HG03439 (cell line): ENCODE data around the gene RABL6.
"Not testable (repeated sequence)": the region's sequence is repeated elsewhere in the genome, so short reads cannot be mapped to it uniquely, and the experiment has no call there.

Experiments
- ATAC-seq: cut with Tn5 transposase; IDR thresholded peaks from one replicate; pipeline ENCODE4 v1.9.1; 2021; ENCODE audit warnings: mild to moderate bottlenecking, moderate library complexity; ENCODE audit not compliant: unreplicated experiment

The RABL6 gene

DNA sequence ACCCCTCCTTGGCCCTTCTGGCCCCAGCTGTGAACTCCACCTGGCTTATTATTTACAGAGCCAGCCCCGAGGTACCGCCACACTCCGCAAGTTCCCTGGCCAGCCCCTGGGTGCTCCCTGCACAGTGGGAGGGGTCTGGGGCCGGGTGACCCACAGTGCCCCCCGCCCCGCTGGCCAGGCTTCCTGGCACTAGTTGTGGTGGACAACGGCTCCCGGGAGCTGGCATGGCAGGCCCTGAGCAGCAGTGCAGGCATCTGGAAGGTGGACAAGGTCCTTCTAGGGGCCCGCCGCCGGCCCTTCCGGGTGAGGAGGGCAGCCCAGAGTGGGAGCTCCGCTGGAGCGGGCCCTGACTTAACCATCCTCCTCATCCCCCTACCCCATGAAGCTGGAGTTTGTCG, 48.3 kb downstream of the RABL6 start:
- no peak for ATAC-seq

DNA sequence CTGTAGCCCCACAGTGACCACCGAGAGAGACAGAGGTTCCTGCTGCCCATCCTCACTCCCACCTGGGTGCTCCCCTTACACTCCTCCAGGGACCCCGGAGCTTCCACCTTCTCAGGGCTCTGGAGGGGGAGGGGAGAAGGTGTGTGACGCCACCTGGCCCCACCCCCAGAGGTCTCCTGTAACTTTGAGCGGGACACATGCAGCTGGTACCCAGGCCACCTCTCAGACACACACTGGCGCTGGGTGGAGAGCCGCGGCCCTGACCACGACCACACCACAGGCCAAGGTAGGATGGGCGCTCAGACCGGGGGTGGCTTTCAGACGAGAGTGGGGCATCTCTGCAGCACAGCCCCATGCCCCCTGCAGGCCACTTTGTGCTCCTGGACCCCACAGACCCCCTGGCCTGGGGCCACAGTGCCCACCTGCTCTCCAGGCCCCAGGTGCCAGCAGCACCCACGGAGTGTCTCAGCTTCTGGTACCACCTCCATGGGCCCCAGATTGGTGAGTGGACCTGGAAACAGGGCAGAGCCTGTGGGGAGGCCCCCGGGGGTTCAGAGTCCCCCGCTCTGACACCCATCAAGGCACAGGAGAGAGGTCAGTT, 48.9 kb downstream of the RABL6 start:
- no peak for ATAC-seq

DNA sequence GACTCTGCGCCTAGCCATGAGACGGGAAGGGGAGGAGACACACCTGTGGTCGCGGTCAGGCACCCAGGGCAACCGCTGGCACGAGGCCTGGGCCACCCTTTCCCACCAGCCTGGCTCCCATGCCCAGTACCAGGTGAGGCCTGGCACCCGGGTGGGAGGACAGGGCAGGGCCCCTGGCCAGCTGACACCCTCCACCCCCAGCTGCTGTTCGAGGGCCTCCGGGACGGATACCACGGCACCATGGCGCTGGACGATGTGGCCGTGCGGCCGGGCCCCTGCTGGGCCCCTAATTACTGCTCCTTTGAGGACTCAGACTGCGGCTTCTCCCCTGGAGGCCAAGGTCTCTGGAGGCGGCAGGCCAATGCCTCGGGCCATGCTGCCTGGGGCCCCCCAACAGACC, 49.4 kb downstream of the RABL6 start:
- no peak for ATAC-seq

DNA sequence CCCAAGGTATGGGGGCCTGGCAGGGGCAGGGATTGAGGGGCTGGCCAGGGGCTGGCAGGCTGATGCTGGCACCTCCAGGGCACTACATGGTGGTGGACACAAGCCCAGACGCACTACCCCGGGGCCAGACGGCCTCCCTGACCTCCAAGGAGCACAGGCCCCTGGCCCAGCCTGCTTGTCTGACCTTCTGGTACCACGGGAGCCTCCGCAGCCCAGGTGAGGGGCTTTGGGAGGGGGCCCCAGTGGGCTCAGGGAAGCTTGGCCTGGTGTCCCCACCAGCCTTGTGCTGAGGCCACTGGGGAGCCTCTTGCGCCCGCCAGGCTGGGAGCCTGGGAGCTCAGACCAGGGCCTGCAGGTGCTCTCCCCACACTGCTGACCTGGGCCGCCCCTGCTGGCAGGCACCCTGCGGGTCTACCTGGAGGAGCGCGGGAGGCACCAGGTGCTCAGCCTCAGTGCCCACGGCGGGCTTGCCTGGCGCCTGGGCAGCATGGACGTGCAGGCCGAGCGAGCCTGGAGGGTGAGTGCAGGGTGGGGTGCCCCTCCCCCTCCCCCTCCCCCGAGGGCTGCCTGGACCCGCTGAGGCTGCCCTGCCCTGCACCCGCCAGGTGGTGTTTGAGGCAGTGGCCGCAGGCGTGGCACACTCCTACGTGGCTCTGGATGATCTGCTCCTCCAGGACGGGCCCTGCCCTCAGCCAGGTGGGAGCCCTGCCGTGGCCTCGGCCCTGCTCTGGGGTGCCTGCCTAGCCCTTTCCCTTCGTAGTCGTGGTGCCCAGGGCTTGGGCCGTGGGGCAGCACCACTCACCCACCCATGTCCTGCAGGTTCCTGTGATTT, 50.0 kb downstream of the RABL6 start:
- ATAC-seq = no peak

DNA sequence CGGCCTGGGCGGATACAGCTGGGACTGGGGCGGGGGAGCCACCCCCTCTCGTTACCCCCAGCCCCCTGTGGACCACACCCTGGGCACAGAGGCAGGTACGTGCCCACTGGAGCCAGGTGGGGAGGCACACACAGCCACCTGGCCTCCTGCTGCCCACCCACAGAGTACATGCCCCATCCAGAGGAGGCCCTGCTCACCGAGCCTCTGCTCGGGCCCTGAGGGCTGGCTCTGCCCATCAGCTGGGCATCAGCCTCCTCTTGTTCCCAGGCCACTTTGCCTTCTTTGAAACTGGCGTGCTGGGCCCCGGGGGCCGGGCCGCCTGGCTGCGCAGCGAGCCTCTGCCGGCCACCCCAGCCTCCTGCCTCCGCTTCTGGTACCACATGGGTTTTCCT, 50.7 kb downstream of the RABL6 start:
- no peak for ATAC-seq

DNA sequence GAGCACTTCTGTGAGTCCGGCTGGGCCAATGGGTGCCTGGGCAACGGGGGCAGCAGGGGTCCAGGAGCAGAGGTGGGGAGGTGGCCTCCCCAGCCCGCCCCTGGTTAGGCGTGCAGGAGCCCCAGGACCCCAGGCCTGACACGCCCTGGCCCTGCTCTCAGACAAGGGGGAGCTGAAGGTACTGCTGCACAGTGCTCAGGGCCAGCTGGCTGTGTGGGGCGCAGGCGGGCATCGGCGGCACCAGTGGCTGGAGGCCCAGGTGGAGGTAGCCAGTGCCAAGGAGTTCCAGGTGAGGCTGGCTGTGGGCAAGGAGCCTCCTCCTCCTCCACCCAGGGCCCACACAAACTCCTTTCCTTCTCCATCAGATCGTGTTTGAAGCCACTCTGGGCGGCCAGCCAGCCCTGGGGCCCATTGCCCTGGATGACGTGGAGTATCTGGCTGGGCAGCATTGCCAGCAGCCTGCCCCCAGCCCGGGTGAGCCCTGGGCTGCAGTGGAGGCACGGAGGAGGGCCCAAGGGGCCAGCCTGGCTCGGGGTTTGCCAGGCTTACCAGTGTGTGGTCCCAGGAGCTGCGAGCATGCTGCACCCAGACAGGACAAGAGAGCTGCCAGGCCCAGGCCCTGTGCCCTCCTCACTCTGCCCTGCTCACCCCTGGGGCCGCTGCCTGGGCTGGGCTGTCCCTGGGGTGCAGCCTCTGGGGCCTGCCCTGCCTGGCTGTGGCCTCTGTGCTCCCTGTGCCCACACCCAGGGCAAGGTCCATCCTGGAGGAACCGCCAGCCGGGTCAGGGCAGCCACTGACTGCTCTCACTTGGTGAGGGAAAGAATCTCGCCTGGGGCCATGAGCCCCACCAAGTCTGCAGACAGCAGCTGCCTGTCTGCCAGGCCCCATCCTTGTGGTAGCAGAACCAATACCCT, 51.4 kb downstream of the RABL6 start:
- no peak for ATAC-seq

DNA sequence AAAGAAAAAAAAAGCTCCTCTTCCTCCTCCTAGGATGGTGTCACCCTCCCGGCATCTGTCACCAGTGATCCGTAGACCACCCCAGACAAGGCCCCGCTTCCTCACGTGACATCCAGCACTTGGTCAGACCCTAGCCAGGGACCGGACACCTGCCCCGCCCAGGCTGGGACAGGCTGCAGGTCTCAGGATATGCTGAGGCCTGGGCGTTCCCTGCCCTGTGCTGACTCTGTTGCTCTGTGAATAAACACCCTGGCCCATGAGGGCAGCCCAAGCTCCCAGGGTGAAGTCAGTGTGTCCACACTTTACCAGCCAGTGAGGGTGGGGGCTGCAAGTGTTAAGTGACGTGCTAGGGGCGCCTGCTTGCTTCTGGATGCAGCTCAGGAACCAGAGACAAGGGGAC, 52.8 kb downstream of the RABL6 start:
- no peak for ATAC-seq

DNA sequence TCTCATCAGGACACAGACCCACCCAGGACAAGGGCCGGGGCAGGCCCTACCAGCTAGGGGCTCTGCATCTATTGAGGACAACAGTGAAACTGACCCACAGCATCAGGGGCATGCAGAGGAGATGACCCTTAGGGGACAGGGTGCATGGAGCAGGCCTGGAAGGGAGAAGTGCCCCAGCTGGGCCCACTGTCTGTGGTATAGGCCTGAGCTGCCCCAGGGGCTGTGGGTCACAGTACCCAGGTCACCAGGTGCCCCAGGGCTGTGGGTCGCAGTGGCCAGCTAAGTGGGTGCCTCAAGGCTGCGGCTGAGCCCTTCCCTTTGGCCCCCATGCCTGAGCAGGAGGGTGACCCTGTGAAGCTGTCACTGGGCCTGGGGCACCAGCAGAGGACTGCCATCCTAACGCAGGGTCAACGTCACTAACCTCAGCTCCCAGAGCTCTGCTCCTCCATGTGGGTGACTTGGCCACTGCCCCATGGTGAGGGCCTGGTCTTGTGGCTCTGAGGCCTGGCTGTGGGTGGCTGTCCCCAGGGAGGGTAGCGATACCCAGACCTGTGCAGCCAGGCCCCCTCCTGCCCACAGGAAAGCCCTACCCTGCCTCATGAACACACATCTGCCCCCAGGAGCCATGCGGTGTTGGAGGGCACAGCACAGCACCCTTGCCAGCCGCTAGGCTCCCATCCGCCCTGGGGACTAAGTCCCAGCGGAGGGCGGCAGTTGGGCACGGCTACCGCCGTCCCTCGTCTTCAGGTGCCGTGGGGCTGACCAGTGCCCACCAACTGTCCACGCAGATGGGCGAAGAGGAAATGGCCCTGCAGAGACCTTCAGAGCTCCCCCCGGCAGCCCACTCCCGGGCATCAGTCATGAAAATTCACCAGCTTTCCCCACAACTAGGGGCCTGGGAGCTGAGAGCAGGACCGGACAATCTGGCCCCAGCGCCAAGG, 53.5 kb downstream of the RABL6 start:
- no peak for ATAC-seq

DNA sequence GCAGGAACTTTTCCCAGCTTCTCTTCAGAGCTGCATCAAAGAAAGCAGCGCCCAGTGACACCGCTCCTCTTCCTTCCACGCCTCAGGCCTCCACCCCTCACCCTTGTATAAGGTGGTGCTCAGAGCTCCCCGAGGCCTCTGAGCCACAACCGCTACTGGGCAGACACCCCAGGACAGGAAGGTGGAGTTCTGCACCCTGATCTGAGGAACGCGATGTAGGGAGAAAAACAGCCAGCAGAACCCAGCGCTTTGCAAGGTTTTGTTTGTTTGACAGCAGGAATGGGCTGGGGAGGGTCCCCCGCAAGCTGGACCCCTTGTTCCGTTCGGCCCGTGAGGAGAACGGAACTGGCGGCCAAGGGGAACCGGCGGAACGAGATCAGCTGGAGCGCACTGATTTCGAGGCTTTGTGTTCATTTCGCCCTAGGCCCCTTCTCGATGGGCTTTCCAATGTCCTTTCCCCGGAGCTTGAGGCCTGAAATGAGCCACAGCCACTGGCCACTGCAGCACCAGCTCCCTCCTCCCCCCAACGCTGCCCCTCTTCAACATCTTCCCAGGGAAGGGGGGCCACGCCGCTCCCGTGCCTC, 54.2 kb downstream of the RABL6 start:
- ATAC-seq = no peak

DNA sequence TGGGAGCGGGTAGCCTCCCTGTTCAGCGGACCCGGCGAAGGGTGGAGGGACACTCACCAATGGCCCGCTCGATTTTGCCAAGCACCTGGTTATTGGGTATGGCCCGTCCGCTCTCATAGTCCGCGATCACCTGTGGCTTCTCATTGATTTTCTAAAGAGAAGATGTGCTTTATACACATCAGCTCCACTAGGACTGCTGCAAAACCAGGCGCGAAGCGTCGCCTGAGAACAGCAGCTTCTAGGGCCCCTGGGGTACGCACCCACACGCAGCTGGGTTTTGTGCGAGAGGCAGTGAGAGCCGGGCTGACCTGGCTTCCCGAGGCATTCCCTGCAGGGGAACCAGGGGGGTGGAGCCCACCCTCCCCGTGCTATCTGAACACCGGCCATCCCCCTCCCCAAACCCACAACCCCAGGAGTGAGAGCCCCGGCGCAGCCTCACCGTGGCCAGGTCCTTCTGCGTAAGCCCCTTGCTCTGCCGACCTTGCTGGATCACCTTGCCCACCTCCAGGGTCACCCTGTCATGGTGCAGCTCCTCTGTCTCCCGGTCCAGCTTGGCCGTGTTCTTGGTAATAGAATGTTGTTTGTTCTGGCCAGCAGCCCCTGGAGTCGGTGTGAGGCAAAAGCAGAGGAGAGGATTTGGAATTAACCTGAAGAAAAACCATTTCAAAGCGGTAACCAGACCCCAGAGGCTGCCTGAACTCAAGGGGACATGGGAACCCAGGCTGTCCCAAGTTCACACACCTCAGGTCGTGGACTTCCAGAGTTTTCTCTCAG, 55.3 kb downstream of the RABL6 start:
- no peak for ATAC-seq

DNA sequence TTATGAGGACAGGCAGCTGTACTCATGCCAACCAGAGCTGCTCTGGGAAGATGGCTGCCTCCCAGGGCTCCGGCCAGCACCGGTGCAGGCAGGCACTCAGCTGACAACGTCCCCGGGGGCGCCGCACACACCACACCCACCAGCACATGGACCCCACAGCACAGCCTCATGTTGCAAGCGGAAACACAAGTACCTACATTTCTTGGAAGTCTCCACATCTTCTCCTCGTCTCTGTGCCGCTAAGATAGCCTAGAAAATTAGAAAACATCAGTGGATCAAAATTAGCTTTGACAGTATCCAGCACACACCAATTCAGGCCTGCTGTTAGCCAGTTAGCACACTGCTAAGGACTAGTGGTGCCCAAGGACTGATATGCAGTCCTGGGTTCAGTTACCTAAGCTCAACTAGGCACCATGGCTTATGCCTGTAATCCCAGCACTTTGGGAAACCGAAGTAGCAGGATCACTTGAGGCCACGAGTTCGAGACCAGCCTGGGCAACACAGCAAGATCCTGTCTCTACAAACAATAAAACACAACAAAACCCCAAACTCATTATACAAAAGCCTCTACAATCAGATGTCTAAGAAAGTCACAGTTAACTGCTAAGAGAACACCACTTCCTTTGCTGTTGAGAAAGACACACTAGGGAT, 56.0 kb downstream of the RABL6 start:
- ATAC-seq = no peak

DNA sequence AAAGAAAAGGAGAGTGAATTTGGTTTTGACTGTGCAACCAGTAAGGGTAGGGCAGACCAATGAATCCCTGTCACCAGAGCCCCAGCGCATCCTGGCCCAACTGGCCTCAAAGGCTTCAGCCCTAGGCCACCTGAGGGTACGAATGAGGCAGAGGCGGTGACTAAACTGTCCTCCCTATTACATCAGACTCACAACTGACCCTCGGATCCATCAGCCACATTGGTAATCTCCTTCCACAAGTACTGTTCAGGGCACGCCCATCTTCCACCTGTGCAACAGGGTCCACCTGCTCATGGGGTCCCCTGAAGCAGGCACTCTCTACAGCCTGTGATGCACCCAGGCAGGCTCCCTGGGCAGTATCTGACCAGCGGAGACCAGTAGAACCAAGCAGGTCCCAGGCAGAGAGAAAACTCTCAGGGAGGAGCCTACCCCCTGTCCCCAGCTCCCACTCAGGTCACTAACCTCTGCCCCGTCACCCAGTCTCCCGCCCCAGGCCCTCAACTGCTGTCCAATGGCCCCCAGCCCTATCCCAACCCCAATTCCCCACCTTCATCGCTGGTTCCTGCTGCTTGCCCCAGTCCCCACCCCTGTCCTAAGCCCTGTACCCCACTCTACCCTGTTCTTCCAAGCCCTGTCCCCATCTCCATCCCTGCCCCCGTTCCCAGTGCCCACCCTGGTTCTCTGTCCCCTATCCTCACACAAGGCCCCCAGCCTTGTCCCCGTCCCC, 57.5 kb downstream of the RABL6 start:
- no peak for ATAC-seq

DNA sequence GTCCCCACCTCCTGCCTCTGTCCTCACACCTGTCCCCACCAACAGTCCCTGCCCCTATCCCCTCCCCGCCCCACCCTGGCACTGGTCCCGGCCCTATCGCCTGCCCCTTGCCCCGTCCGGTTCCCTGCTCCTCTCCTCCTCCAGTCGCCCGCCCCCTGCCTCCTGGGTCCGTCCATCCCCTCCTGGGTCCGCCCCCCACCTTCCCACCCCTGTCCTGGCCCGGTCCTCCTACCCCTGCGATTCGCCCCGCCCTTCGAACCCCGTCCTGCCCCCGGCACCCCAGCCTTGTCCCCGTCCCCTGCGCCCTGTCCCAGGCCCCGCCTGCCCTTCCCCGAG, 58.0 kb downstream of the RABL6 start:
- ATAC-seq = no peak

DNA sequence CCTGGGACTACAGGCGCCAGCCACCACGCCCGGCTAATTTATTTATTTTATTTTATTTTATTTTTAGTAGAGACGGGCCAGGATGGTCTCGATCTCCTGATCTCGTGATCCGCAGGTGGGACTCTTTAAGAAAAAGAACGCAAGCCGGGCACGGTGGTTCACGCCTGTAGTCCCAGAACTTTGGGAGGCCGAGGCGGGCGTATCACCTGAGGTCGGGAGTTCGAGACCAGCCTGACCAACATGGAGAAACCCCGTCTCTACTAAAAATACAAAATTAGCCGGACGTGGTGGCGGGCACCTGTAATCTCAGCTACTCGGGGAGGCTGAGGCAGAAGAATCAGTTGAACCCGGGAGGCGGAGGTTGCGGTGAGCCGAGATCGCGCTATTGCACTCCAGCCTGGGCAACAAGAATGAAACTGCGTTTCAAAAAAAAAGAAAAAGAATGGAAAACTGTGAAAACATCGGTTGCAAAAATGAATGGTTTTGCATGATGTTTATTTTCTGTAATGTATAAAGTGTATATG, 59.2 kb downstream of the RABL6 start:
- not testable (repeated sequence) for ATAC-seq

DNA sequence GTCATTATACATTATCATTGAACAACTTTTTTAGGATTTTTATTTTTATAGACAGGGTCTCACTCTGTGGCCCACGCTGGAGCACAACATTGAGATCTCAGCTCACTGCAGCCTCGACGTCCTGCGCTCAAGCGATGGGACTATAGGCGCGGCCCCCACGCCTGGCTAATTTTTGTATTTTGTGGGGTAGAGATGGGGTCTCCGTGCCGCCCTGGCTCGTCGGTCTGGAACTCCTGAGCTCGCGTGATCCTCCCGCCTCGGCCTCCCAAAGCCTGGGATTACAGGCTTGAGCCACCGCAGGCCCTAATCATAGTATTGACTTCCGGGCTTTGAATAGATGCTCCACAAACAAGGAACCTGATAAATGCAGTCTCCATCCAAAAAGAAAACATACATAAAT, 59.7 kb downstream of the RABL6 start:
- no peak for ATAC-seq

DNA sequence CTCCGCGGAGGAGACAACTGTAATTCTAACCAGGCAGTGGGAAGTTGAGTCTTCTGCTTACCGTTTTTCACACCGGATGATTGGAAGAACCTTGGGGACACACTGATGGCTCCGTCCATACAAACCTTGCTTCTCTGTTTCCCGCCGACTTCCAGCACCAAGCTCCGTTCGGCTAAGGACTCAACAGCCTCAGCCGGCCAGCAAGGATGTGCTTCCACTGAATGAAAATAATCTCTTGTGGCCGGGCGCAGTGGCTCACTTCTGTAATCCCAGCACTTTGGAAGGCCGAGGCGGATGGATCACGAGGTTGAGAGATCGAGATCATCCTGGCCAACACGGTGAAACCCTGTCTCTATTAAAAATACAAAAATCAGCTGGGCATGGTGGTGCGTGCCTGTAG, 60.2 kb downstream of the RABL6 start:
- no peak for ATAC-seq

DNA sequence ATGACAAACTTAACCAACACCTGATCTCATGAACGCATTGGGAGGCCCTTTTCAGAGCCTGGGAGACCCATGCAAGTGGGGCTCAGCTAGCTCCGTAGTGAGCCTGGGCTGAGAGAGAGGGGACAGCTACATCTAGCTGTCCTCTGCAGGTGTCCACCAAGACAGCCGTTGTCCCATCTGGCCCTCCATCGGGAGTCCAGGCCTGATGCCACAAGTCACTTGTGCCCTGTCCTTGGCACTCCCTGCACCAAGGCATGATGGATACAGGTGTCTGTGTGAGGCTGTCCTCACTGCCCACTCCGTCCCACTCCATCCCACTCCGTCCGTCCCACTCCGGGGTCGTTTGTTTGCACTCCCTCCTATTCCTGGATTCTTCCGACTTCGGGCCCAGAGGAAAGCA, 60.9 kb downstream of the RABL6 start:
- ATAC-seq = no peak

DNA sequence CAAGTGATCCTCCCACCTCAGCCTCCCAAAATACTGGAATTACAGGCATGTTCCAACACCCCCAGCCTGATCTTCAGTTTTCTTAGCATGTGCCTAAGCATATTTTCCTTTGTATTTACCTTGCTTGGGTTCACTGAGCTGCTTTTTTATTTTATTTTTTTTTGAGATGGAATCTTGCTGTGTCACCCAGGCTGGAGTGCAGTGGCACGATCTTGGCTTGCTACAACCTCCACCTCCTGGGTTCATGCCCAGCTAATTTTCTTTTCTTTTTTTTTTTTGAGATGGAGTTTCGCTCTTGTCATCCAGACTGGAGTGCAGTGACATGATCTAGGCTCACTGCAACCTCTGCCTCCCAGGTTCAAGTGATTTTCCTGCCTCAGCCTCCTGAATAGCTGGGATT, 61.9 kb downstream of the RABL6 start:
- ATAC-seq = not testable (repeated sequence)
